Ishikawa (cell line): Measurements from ENCODE around the gene ALB.

Experiments used
- CEBPB ChIP-seq: IDR thresholded peaks from 2 replicates; pipeline ENCODE4 v1.6.1; 2012
- CREB1 ChIP-seq: IDR thresholded peaks from 2 replicates; pipeline ENCODE4 v1.6.1; 2012; ENCODE audit warnings: low read depth
- EGR1 ChIP-seq: IDR thresholded peaks from 2 replicates; pipeline ENCODE4 v1.6.1; 2012
- EP300 ChIP-seq: IDR thresholded peaks from 2 replicates; pipeline ENCODE4 v1.6.1; 2012; ENCODE audit warnings: borderline replicate concordance
- FOXM1 ChIP-seq: IDR thresholded peaks from 2 replicates; pipeline ENCODE4 v1.6.1; 2012; ENCODE audit warnings: low read depth, borderline replicate concordance
- RAD21 ChIP-seq: IDR thresholded peaks from 2 replicates; pipeline ENCODE4 v1.6.1; 2012; ENCODE audit warnings: low read depth
- TAF1 ChIP-seq: IDR thresholded peaks from 2 replicates; pipeline ENCODE4 v1.6.1; 2012; ENCODE audit warnings: low read depth, mild to moderate bottlenecking
- TCF12 ChIP-seq: IDR thresholded peaks from 2 replicates; pipeline ENCODE4 v1.6.1; 2012; ENCODE audit warnings: low read depth
- TEAD4 ChIP-seq: IDR thresholded peaks from 2 replicates; pipeline ENCODE4 v1.6.1; 2012
- USF1 ChIP-seq: IDR thresholded peaks from 2 replicates; pipeline ENCODE4 v1.6.1; 2012
- YY1 ChIP-seq: IDR thresholded peaks from 2 replicates; pipeline ENCODE4 v1.6.1; 2012; ENCODE audit warnings: low read depth
- TF ChIP-seq, protein P1 (sequence below): IDR thresholded peaks from 2 replicates; pipeline ENCODE4 v1.6.1; 2012
- TF ChIP-seq, protein P2 (sequence below): IDR thresholded peaks from 2 replicates; pipeline ENCODE4 v1.6.1; 2012; ENCODE audit warnings: low read depth, mild to moderate bottlenecking

GRCh38 chr4:73451981-73452747 is 48.1 kb downstream of the ALB start:
- TF ChIP-seq EP300 (no peak), CEBPB (no peak), YY1 (no peak), TCF12 (no peak), RAD21 (no peak), FOXM1 (no peak), CREB1 (no peak), TEAD4 (no peak), EGR1 (no peak), TAF1 (no peak), USF1 (no peak)
- TF ChIP-seq, protein P1, sequence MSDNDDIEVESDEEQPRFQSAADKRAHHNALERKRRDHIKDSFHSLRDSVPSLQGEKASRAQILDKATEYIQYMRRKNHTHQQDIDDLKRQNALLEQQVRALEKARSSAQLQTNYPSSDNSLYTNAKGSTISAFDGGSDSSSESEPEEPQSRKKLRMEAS: no peak
- TF ChIP-seq, protein P2, sequence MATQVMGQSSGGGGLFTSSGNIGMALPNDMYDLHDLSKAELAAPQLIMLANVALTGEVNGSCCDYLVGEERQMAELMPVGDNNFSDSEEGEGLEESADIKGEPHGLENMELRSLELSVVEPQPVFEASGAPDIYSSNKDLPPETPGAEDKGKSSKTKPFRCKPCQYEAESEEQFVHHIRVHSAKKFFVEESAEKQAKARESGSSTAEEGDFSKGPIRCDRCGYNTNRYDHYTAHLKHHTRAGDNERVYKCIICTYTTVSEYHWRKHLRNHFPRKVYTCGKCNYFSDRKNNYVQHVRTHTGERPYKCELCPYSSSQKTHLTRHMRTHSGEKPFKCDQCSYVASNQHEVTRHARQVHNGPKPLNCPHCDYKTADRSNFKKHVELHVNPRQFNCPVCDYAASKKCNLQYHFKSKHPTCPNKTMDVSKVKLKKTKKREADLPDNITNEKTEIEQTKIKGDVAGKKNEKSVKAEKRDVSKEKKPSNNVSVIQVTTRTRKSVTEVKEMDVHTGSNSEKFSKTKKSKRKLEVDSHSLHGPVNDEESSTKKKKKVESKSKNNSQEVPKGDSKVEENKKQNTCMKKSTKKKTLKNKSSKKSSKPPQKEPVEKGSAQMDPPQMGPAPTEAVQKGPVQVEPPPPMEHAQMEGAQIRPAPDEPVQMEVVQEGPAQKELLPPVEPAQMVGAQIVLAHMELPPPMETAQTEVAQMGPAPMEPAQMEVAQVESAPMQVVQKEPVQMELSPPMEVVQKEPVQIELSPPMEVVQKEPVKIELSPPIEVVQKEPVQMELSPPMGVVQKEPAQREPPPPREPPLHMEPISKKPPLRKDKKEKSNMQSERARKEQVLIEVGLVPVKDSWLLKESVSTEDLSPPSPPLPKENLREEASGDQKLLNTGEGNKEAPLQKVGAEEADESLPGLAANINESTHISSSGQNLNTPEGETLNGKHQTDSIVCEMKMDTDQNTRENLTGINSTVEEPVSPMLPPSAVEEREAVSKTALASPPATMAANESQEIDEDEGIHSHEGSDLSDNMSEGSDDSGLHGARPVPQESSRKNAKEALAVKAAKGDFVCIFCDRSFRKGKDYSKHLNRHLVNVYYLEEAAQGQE: no peak
